GM19397 (cell line): ENCODE results near the gene GGPS1.
A peak's percentile ranks its signal among the peaks of the same experiment; 100 is the strongest.
"Not testable (repeated sequence)": the region's sequence is repeated elsewhere in the genome, so short reads cannot be mapped to it uniquely, and the experiment has no call there.

ENCODE experiments used
- ATAC-seq: cut with Tn5 transposase; IDR thresholded peaks from one replicate; pipeline ENCODE4 v1.9.1; 2021; ENCODE audit warnings: mild to moderate bottlenecking, moderate library complexity; ENCODE audit not compliant: unreplicated experiment

The GGPS1 gene

GRCh38 chr1:235304549-235305451 is 23.6 kb upstream of the GGPS1 start:
- ATAC-seq: no peak

- no peak for ATAC-seq
Measured at GRCh38 chr1:235307158-235308124, 20.9 kb upstream of the GGPS1 start.

GRCh38 chr1:235309206-235309605 is 19.2 kb upstream of the GGPS1 start:
- ATAC-seq: not testable (repeated sequence)

GRCh38 chr1:235313262-235313661 is 15.1 kb upstream of the GGPS1 start:
- ATAC-seq: no peak

- no peak for ATAC-seq
Measured at GRCh38 chr1:235313931-235314678, 14.3 kb upstream of the GGPS1 start.

- ATAC-seq: no peak
Measured at GRCh38 chr1:235315173-235315572, 13.2 kb upstream of the GGPS1 start.

GRCh38 chr1:235315735-235316134 is 12.6 kb upstream of the GGPS1 start:
- no peak for ATAC-seq

- ATAC-seq: no peak
Measured at GRCh38 chr1:235317168-235317567, 11.2 kb upstream of the GGPS1 start.

GRCh38 chr1:235319255-235319654 is 9.1 kb upstream of the GGPS1 start:
- ATAC-seq: no peak

- no peak for ATAC-seq
Measured at GRCh38 chr1:235320521-235321179, 7.7 kb upstream of the GGPS1 start.

GRCh38 chr1:235324296-235324695 is 4.1 kb upstream of the GGPS1 start:
- ATAC-seq: no peak

GRCh38 chr1:235325139-235325538 is 3.2 kb upstream of the GGPS1 start:
- ATAC-seq: no peak

- ATAC-seq: no peak
Measured at GRCh38 chr1:235325854-235326253, 2.5 kb upstream of the GGPS1 start.

GRCh38 chr1:235326719-235327558 is 1.4 kb upstream of the GGPS1 start:
- peak; percentile 20 for ATAC-seq

- ATAC-seq: peak; percentile 8
Measured at GRCh38 chr1:235327559-235328270, 655 bp upstream of the GGPS1 start, which contains the start of gene ARID4B. ARID4B (minus strand) TSS chr1:235328179; CDS start chr1:235326919, 1,260 bp downstream.

GRCh38 chr1:235329139-235329902 is 951 bp downstream of the GGPS1 start:
- peak; percentile 26 for ATAC-seq

- ATAC-seq: no peak
Measured at GRCh38 chr1:235330918-235331285, 2.5 kb downstream of the GGPS1 start.

GRCh38 chr1:235331401-235331800 is 3.0 kb downstream of the GGPS1 start:
- ATAC-seq: no peak
